ENCODE results near the gene RNU2-1.
"Not testable (repeated sequence)": the region's sequence is repeated elsewhere in the genome, so short reads cannot be mapped to it uniquely, and the experiment has no call there.

- not testable (repeated sequence) for TF ChIP-seq CTCF, POLR2A (IDR thresholded peaks at IDR 0.05)
Observed at GRCh38 chr17:43228020-43228782, 5.6 kb downstream of the RNU2-1 start, which contains the start of gene CCDC200.
